Lung microvascular endothelial cell (primary cell): Measurements from ENCODE around the gene FAM83G. TPM values are rescaled to one million over a fixed set of nuclear protein-coding genes. Genes with fewer than 3 reads are reported as not detected.
A peak's percentile ranks its signal among the peaks of the same experiment; 100 is the strongest.
"Not testable (repeated sequence)": the region's sequence is repeated elsewhere in the genome, so short reads cannot be mapped to it uniquely, and the experiment has no call there.

Source experiments
- DNase-seq, 2 donors: peaks; one replicate each; pipeline versions ENCODE4 v3.0.0 to v3.0.0-alpha.2; 2010; ENCODE audit warnings: low read depth in 2 of 2
- total RNA-seq: library from RNA; depleted of rRNA; stranded (reverse); fragments of >200 nt; gene quantifications from 2 replicates; pipeline ENCODE4 v1.2.1, GENCODE V29; 2014

Gene FAM83G
- total RNA-seq, 1 donor from 2014 or later = 8.1 TPM

DNA sequence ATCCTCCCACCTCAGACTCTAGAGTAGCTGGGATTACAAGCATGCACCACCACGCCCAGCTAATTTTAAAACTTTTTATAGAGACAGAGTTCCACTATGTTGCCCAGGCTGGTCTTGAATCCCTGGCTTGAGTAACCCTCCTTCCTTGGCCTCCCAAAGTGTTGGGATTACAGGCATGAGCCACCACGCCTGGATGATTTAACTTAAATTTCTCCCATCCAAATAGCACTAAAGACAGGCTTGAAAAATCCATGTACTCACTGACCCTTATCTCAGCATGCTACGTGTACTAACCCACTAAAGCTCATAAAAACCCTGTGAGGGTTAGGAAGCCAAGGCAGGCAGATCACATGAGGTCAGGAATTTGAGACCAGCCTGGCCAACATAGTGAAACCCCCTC, 48.0 kb downstream of the FAM83G start:
- DNase-seq = no peak

DNA sequence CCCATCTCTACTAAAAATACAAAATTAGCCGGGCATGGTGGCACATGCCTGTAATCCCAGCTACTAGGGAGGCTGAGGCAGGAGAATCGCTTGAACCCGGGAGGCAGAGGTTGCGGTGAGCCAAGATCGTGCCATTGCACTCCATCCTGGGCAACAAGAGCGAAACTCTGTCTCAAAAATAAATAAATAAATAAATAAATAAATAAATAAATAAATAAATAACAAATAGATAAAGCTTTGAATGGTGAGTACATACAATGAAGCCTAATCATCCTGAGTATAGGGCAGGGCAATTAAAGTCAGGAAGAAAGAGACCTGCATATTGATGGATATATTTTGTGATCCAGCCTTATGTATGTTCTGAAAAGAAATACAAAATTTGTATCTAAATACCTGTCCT, 48.5 kb downstream of the FAM83G start:
- not testable (repeated sequence) for DNase-seq

- no peak for DNase-seq
Measured at GRCh38 chr17:18955009-18955408, 49.6 kb downstream of the FAM83G start.

GRCh38 chr17:18954321-18954720, 50.2 kb downstream of the FAM83G start:
- DNase-seq = no peak

DNA sequence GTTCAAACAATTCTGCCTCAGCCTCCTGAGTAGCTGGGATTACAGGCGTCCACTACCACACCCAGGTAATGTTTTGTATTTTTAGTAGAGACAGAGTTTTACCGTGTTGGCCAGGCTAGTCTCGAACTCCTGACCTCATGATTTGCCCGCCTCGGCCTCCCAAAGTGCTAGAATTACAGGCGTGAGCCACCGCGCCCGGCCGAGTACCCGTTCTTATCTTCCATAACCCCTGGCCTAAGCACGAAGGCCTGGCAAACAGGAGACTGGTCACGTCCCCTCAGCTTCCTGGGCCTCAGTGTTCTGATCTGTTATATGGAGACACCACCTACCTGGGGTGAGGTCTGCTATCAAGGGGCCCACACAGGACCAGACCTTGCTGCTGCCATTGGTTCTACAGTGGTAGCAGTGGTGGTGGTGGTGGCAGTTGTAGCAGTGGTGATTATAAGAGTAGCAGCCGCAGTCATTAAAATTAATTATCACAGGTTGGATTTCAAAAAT, 51.3 kb downstream of the FAM83G start:
- no peak for DNase-seq

- DNase-seq = no peak
Measured at GRCh38 chr17:18951941-18952842, 52.4 kb downstream of the FAM83G start, which contains the start of gene SLC5A10. Gene SLC5A10, plus strand, starts transcription at chr17:18952165. Its CDS starts 41 bp downstream, at chr17:18952206.

DNA sequence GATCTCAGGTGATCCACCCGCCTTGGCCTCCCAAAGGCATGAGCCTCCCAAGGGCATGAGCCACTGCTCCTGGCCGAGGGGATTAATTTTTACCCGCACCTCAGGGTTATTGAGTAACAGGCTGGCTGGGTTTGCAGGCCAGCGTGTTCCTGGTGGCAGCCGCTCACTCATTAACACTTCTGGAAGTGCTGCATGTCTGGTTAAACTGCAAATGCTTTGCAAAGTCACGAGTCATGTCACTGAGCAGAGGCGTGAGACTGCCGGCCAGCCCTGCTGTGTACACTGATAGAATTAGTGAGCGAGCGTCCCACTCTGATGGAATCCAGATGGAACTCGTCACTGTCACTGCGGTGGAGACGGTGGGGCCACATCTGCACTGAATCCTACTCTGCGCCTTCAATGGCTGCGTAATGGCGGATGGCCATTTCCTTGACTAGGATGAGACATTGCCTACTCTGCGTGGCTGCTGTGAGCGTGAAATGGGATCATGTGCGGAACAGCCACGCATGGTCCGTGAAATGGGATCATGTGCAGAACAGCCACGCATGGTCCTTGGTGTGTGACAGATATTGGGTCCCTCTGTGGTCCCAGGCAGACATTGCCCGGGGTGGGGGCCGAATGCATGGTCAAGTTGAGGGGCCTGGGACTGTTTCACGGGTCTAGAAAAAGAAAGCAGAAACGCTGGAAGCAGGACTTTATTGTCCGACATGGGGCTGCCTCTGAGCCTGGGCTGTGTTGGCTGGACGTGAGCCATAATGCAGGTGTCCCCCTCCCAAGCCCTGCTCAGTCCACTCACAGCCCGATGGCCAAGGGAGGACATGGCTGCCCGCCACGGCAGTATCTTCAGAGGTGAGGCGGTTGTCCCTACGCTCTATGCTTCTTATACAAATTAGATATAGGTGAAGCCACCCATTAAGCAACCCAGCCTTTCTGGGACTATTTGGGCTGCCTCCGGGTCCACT, 53.3 kb downstream of the FAM83G start:
- no peak for DNase-seq

- DNase-seq = no peak
Measured at GRCh38 chr17:18950346-18950745, 54.2 kb downstream of the FAM83G start.

- no peak for DNase-seq
Measured at GRCh38 chr17:18949566-18949965, 55.0 kb downstream of the FAM83G start.

DNA sequence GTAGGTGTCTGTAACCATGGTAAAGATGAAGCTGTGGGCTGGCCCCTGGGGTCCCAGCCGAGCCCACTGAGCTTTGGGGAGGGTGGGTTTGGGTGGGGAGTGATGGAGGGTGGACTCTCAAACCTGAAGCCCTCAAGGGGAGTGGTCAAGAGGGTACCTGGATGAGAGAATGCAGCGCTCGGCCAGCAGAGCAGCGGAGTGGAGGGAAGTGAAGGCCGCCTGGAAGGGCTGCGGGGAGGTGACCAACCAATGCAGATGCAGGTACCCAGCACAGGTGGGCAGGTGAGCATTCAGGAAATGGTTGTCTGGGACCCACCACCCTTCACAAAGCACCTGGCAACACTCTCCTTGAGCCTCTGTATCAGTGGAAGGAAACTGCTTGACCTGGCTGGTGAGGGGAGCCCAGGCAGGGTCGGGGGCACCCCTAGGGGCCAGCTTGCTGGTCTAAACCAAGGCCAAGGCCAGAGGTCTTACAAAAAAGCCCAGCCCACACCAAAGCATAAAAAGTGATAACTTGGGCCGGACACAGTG, 56.0 kb downstream of the FAM83G start:
- no peak for DNase-seq

GRCh38 chr17:18947866-18948265, 56.7 kb downstream of the FAM83G start:
- no peak for DNase-seq

- peak in 1 of 2 donors; percentile 33 for DNase-seq
Measured at GRCh38 chr17:18946536-18946935, 58.0 kb downstream of the FAM83G start.

- no peak for DNase-seq
Measured at GRCh38 chr17:18944646-18945045, 59.9 kb downstream of the FAM83G start.

DNA sequence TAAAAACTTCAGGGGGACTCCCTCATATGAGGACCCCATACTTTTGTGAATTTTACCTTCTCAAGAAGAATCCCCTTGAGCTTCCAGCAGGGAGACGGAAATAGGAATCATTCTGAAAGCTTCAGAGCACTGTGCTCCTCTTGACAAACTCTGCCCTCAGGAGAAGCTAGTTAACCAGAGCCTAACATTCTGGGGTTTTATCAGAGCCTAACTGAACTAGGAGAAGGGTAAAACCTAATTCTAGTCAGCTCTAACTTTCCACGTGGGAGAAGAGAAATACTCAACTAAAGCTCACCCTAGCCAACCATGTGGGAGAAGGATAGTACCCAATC, 65.9 kb downstream of the FAM83G start:
- DNase-seq = no peak

DNA sequence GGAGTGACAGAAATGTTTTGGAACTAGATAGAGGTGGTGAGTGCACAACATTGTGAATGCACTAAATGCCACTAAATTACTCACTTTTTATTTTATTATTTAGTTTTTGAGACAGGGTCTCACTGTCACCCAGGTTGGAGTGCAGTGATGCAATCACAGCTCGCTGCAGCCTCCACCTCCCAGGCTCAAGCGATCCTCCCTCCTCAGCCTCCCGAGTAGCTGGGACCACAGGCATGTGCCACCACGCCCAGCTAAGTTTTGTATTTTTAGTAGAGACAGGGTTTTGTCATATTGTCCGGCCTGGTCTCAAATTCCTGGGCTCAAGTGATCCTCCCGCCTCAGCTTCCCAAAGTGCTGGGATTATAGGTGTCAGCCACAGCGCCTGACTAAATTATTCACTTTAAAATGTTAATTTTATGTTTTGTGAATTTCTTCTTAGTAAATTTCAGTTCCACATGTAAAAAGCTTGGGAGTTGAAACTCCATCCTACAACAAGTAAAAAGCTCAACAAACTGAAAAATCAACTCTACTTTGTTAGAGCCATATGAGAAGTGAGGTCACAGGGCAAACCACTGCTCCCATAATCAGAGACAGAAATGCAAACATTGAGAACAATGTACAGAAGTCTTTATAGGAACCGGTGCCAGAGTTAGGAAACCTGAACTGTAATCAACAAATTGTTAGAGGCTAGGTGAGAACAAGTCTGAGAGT, 66.4 kb downstream of the FAM83G start:
- DNase-seq = no peak

DNA sequence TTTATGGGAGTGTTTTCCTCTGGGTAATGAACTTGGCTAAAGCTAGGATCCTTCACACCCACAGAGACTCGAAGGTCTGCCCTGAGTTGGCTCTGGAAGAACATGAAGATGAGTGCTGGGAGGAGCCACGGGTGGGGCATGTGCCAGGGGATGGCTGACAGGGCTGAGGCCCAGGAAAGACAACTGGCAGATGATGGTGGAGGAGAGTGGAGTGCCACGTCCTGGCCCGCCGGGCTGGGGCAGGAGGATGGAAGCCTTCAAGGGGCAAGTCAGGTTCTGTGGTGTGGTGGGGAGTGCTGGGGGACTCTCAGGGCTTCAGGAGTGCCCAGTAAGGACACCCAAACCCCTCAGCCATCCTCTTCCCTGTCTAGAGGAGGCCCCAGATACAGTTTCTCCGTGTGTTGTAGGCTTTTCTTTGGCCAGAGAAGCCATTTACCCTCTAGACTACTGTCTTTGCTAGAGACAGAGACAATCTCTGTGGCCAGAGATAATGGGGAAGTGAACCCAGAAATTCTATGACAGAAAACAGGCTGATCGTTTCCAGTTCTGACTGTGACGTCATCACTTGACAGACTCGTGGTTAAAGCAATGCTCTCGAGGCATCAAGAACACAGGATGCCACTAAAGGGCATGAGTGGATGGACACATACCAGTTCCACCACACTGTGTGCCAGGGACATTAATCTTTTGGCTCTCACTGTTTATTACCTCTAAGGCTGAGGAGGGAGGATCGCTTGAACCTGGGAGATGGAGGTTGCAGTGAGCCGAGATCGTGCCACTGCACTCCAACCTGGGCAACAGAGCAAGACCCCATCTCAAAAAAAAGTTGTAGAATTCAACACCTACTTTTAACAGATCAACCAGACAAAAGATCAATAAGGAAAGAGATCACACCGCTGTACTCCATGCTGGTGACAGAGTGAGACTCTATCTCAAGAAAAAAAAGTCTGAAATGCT, 71.2 kb downstream of the FAM83G start:
- no peak for DNase-seq

GRCh38 chr17:18932360-18933055, 72.1 kb downstream of the FAM83G start:
- no peak for DNase-seq

- DNase-seq = peak in 1 of 2 donors; percentile 19
Measured at GRCh38 chr17:18928628-18929125, 75.9 kb downstream of the FAM83G start.

DNA sequence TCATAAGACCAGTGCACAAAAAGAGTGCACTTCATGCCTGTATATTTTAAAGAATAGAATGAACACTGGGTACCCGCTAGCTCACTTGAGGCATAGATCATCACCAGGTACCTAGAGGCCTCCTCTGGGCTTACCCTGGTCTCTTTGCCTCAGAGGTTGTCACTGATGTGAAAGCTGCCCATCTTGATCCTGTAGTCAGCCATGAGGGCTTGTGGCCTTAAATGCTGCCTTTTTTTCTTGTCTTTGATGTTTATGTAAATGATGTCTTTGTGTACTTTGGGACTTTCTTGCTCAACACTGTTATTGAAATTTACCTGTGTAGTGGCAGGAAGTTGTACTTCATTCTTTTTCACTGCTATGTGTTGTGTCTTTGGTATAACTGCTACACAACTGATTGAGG, 79.4 kb downstream of the FAM83G start:
- no peak for DNase-seq
